Body of pancreas (tissue), 4 donors: ENCODE measurements around the gene IER5. TPM values are rescaled to one million over a fixed set of nuclear protein-coding genes. Genes with fewer than 3 reads are reported as not detected.
"Not testable (repeated sequence)": the region's sequence is repeated elsewhere in the genome, so short reads cannot be mapped to it uniquely, and the experiment has no call there.

Experiments used
- ATAC-seq: fragments of 150-250 bp; one replicate; pipeline ENCODE4 v1.9.1; 2016
- DNase-seq, 4 donors: peaks; one replicate each; pipeline ENCODE4 v3.0.0-alpha.2; 2019
- H3K27ac ChIP-seq, 4 donors: fragments of 200-600 bp; sonication (generic); 1 replicate in 3 of 4; 2 replicates in 1 of 4; pipeline versions ENCODE4 v1.5.1 to v1.6.1; 2016 to 2019; ENCODE audit warnings: mild to moderate bottlenecking in 1 of 4, mixed read lengths in 1 of 4, moderate library complexity in 1 of 4
- H3K27me3 ChIP-seq, 2 donors: fragments of 200-600 bp; sonication (generic); one replicate each; pipeline ENCODE4 v1.6.0; 2016; ENCODE audit warnings: mild to moderate bottlenecking in 1 of 2
- H3K36me3 ChIP-seq, 2 donors: fragments of 200-600 bp; sonication (generic); replicated peaks in 1 of 2; 2 replicates each; pipeline ENCODE4 v1.5.1; 2016; ENCODE audit warnings: low read depth in 2 of 2; ENCODE audit not compliant: insufficient read depth in 1 of 2
- H3K4me1 ChIP-seq: fragments of 200-600 bp; sonication (generic); one replicate; pipeline ENCODE4 v1.6.0; 2016
- H3K4me3 ChIP-seq, 2 donors: fragments of 200-600 bp; sonication (generic); 1 replicate in 1 of 2; 2 replicates in 1 of 2; pipeline ENCODE4 v1.5.1; 2016 to 2019
- H3K9me3 ChIP-seq, 3 donors: fragments of 200-600 bp; sonication (generic); 1 replicate in 2 of 3; 2 replicates in 1 of 3; pipeline ENCODE4 v1.5.1; 2016
- CTCF ChIP-seq, 7 experiments: fragments of 450-650 bp in 4 of 7; fragments of 200-600 bp in 3 of 7; sonication (generic) in 3 of 7; IDR thresholded peaks; one replicate each; pipeline ENCODE4 v1.5.1; 2016 to 2019; ENCODE audit warnings: antibody characterized with exemption in 7 of 7
- POLR2A ChIP-seq, 3 donors: fragments of 450-650 bp; IDR thresholded peaks; one replicate each; pipeline ENCODE4 v1.6.1; 2016; ENCODE audit warnings: antibody characterized with exemption in 3 of 3, mild to moderate bottlenecking in 2 of 3
- WGBS, 2 donors: methylation state at CpG; one replicate each; pipeline ENCODE4 v1.1.5; 2017; 5-methylcytosine and 5-hydroxymethylcytosine counted together
- intact Hi-C: fragments of 100-400 bp; cut with DNase I; formaldehyde crosslinking; loops from one replicate; pipeline ENCODE4 v1.15.1; 2023
- total RNA-seq, 2 donors: library from RNA; depleted of rRNA; stranded (reverse); fragments of >200 nt; gene quantifications; one replicate each; pipeline ENCODE4 v1.1.0, GENCODE V29; 2016

IER5 gene
- total RNA-seq: 1 to 10 TPM; 6.6 to 6.7 TPM

- ATAC-seq: peak; percentile 92
- Histone ChIP-seq H3K4me3 (peak within 1 kb of the TSS in 1 of 2 donors; percentile 65), H3K36me3 (no peaks in the 10 kb centered on the region), H3K27ac (peak within 1 kb of the TSS; percentile 59 to 81 (median 74)), H3K27me3 (no peaks in the 10 kb centered on the region), H3K4me1 (peaks cover 37% of the 10 kb centered on the region), H3K9me3 (no peaks in the 10 kb centered on the region)
- TF ChIP-seq POLR2A (IDR thresholded peaks at IDR 0.05): peak; percentile 99 to 100 (median 100)
- no peak for TF ChIP-seq CTCF (IDR thresholded peaks at IDR 0.05)
- peak; percentile 95 to 96 (median 96) for DNase-seq
- WGBS, 2 donors: 3 to 8% methylated on average over 11 to 76 of the region's 76 CpGs
- intact Hi-C loops: loop anchor here (5.0 kb wide), 1 partner anchor 54 kb away; no protein-coding TSS in a partner anchor
Measured at GRCh38 chr1:181088079-181089016, at the start of gene IER5. IER5 (plus strand) TSS chr1:181088700; CDS start chr1:181088903, 203 bp downstream.

GRCh38 chr1:181040284-181040865 is 48.1 kb upstream of the IER5 start:
- Histone ChIP-seq H3K36me3 (no peaks in the 10 kb centered on the region), H3K9me3 (no peaks in the 10 kb centered on the region), H3K4me3 (no peak overlapping the region), H3K4me1 (peaks cover 8% of the 10 kb centered on the region), H3K27me3 (no peaks in the 10 kb centered on the region), H3K27ac (no peak overlapping the region)
- DNase-seq (no peak), ATAC-seq (no peak)
- TF ChIP-seq POLR2A (IDR thresholded peaks at IDR 0.05) (no peak), CTCF (IDR thresholded peaks at IDR 0.05) (no peak)
- intact Hi-C loops: no loop called here
- whole genome bisulfite sequencing, 2 donors: 77 to 90% methylated on average over 3 of the region's 3 CpGs

- no peaks in the 10 kb centered on the region for H3K9me3 ChIP-seq
- TF ChIP-seq POLR2A (IDR thresholded peaks at IDR 0.05): no peak
- no peak for TF ChIP-seq CTCF (IDR thresholded peaks at IDR 0.05)
- no peaks in the 10 kb centered on the region for H3K4me1 ChIP-seq
- ATAC-seq (no peak), DNase-seq (peak in 1 of 4 donors; percentile 45)
- WGBS, 2 donors: 63 to 90% methylated on average over 4 to 5 of the region's 5 CpGs
- intact Hi-C loops: no loop called here
- no peak overlapping the region for H3K27ac ChIP-seq
- H3K27me3 ChIP-seq: no peaks in the 10 kb centered on the region
- H3K36me3 ChIP-seq: no peaks in the 10 kb centered on the region
- no peak overlapping the region for H3K4me3 ChIP-seq
Measured at GRCh38 chr1:181043025-181043888, 45.2 kb upstream of the IER5 start.

- H3K27ac ChIP-seq: no peak overlapping the region
- DNase-seq: peak in 2 of 4 donors; percentile 40 to 42
- 70 to 76% methylated on average over 3 to 5 of the region's 5 CpGs for WGBS, 2 donors
- H3K36me3 ChIP-seq: no peaks in the 10 kb centered on the region
- no peaks in the 10 kb centered on the region for H3K27me3 ChIP-seq
- TF ChIP-seq POLR2A (IDR thresholded peaks at IDR 0.05): no peak
- no peak for TF ChIP-seq CTCF (IDR thresholded peaks at IDR 0.05)
- no peak overlapping the region for H3K4me3 ChIP-seq
- H3K4me1 ChIP-seq: no peaks in the 10 kb centered on the region
- ATAC-seq: no peak
- H3K9me3 ChIP-seq: no peaks in the 10 kb centered on the region
- intact Hi-C loops: no loop called here
Measured at GRCh38 chr1:181044449-181044966, 44.0 kb upstream of the IER5 start.

- H3K4me1 ChIP-seq, H3K27me3 ChIP-seq, DNase-seq, H3K9me3 ChIP-seq, intact Hi-C loops, H3K27ac ChIP-seq, H3K36me3 ChIP-seq, ATAC-seq, H3K4me3 ChIP-seq: not testable (repeated sequence)
- WGBS, 2 donors: 92% methylated on average over 17 to 20 of the region's 22 CpGs
Measured at GRCh38 chr1:181045946-181046345, 42.6 kb upstream of the IER5 start.
